ENCODE data around the gene SAMD4B. TPM values are rescaled to one million over a fixed set of nuclear protein-coding genes. Genes with fewer than 3 reads are reported as not detected.

The SAMD4B gene
- total RNA-seq, 1 donor from 2014 or later, result 60.7 TPM

DNA sequence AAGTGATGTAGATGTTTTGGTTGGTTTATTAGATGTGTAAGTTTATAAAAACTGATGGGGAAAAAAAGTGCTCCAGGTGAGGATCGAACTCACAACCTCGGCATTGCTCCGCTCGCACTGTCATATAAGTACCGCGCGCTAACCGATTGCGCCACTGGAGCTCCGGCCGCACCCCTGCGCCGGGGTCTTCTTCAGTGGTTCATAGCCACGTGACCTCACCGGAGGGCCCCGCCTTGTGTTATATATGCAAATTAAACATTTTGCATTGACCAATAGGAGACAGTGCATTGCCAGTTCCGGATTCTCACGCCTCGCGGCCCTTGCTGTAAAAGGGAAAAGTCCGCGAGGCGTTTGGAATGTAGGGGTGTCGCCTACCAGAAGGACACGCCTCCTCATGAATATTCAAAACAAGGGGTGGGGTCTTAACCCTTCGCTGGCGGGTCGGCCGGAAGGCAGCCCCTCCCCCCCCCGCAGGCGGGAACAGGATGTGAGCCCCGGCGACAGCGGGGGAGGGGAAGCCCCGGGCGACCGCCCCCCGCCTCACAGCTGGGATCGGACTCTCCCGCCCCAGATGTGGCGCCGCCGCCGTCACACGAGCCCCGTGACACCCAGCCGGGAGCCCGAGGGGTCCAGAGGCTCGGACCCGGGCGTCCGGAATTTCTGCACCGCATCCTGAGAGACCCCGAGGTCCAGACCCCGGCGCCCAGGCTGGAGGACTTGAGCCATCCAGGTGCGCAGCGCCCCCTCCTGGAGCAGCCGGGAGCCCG, 70.1 kb downstream of the SAMD4B start, which contains the start of gene PLEKHG2:
TSS of gene PLEKHG2 (plus strand) at position 570 of the 767 bp plus-strand sequence. CDS start 1,418 bp downstream, outside the sequence.
- H3K4me3 Mint-ChIP-seq, result peak within 1 kb of the TSS; percentile 89
- H3K36me3 Mint-ChIP-seq (ENCODE audit: low read depth), result peaks cover 47% of the 10 kb centered on the region
- TF ChIP-seq CTCF (IDR thresholded peaks at IDR 0.05), result no peak
- H3K4me1 Mint-ChIP-seq, result peaks cover 59% of the 10 kb centered on the region
- peak within 1 kb of the TSS; percentile 98 for H3K27ac Mint-ChIP-seq
- ChIA-PET POLR2A (interaction anchor here (0.6 to 15.0 kb wide), 17 partner anchors 8 to 764 kb away, joined by 3 to 285 read pairs (median 6); partner anchors contain the start of genes DYRK1B, EID2B, GMFG and LRFN1), CTCF (interaction anchor here (0.6 to 2.3 kb wide), 12 partner anchors 9 to 90 kb away, joined by 3 to 168 read pairs (median 4); partner anchors contain the start of genes GMFG, MED29, PAF1 and RPS16)
- DNase-seq (peak; percentile 97), ATAC-seq (ENCODE audit: low read depth) (peak; percentile 59)
- H3K9me3 Mint-ChIP-seq, result no peaks in the 10 kb centered on the region
- intact Hi-C loops (cut with micrococcal nuclease), result loop anchor here (1.0 kb wide), 10 partner anchors 15 to 290 kb away; partner anchors contain the start of genes EID2B, MED29, PAF1 and SAMD4B
- peaks cover 4% of the 10 kb centered on the region for H3K27me3 Mint-ChIP-seq

DNA sequence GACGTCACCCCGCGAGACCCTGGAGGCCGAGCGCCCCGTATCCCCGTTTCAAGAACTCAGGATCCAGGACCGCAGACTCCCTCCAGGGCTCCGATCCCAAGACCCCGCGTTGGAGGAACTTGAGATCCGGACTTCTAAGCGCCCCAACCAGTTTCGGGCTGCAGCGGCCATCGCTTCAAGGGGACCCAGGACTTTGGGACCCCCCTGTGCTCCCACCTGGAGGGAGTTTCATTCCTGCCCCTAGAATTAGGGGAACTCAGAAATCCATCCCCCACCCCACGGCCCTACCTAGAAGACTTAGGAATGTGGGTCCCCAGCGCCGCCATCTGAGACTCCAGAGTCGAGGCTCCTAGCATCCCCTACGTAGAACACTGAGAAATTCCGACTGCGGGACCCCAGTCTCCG, 70.6 kb downstream of the SAMD4B start:
- ChIA-PET CTCF (interaction anchor here (1.2 to 2.3 kb wide), 7 partner anchors 10 to 71 kb away, joined by 4 to 168 read pairs (median 12); partner anchors contain the start of genes MED29, PAF1, RPS16 and SAMD4B), POLR2A (interaction anchor here (0.6 to 15.0 kb wide), 13 partner anchors 8 to 291 kb away, joined by 3 to 285 read pairs (median 6); partner anchors contain the start of genes EID2B, GMFG, LRFN1 and MED29)
- DNase-seq (no peak), ATAC-seq (ENCODE audit: low read depth) (no peak)
- H3K4me3 Mint-ChIP-seq, result peak overlapping the region; percentile 89
- H3K27me3 Mint-ChIP-seq, result peaks cover 4% of the 10 kb centered on the region
- TF ChIP-seq CTCF (IDR thresholded peaks at IDR 0.05), result no peak
- no peaks in the 10 kb centered on the region for H3K9me3 Mint-ChIP-seq
- intact Hi-C loops (cut with micrococcal nuclease), result loop anchor here (1.0 kb wide), 10 partner anchors 16 to 291 kb away; partner anchors contain the start of genes EID2B, MED29, PAF1 and SAMD4B
- H3K4me1 Mint-ChIP-seq, result peaks cover 60% of the 10 kb centered on the region
- H3K36me3 Mint-ChIP-seq (ENCODE audit: low read depth), result peaks cover 46% of the 10 kb centered on the region
- peak overlapping the region; percentile 98 for H3K27ac Mint-ChIP-seq

DNA sequence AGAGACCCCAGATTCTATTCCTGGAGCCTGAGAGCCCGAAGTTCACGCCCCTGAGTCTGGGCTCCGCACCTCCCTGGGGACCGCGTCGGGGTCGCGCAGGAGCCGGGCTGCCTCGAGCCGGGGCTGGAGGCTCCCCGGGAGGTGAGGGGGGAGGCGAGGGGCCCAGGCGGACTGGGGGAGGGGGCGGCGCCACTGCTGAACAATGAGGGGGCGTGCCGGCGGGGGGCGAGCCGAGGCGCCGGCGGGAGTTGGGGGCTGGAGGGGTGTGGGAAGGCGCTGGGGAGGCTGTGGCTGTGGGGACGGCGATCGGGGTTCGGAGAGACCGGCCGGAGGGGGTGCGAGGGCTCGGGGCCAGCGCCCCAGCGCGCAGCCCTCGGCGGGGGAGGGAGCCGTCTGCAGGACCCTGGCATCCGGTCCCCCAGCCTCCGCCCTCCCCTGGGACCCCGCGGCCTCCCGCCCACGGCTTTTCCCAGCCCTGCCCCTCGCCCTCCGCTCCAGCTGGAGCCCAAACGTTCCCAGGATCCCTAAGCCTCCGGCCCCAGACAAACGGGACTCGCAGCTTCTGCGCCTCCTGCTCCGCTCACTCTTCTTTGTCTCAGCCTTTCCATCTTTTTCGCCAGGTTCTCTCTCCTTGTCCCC, 71.2 kb downstream of the SAMD4B start:
- intact Hi-C loops (cut with micrococcal nuclease), result no loop called here
- peak; percentile 48 for DNase-seq

GRCh38 chr19:39413911-39414608, 71.8 kb downstream of the SAMD4B start:
- Mint-ChIP-seq H3K36me3 (ENCODE audit: low read depth) (peaks cover 46% of the 10 kb centered on the region), H3K27ac (peak overlapping the region; percentile 84), H3K27me3 (peaks cover 4% of the 10 kb centered on the region), H3K4me3 (peak overlapping the region; percentile 89), H3K9me3 (no peaks in the 10 kb centered on the region), H3K4me1 (peaks cover 52% of the 10 kb centered on the region)
- POLR2A ChIA-PET, result interaction anchor here (1.0 to 15.0 kb wide), 6 partner anchors 8 to 31 kb away, joined by 3 to 285 read pairs (median 4); partner anchors contain the start of genes MED29, PAF1, RPS16 and SUPT5H
- no peak for TF ChIP-seq CTCF (IDR thresholded peaks at IDR 0.05)
- CTCF ChIA-PET, result interaction anchor here (0.9 to 1.6 kb wide), 2 partner anchors 21 to 23 kb away, joined by 3 to 5 read pairs; partner anchors contain the start of genes MED29 and PAF1
- no peak for DNase-seq
- no peak for ATAC-seq (ENCODE audit: low read depth)
- intact Hi-C loops (cut with micrococcal nuclease), result no loop called here

More for the DNA sequence above, 71.2 kb downstream of the SAMD4B start:
- Mint-ChIP-seq H3K27me3 (peaks cover 4% of the 10 kb centered on the region), H3K9me3 (no peaks in the 10 kb centered on the region), H3K36me3 (ENCODE audit: low read depth) (peaks cover 46% of the 10 kb centered on the region), H3K4me1 (peaks cover 57% of the 10 kb centered on the region), H3K4me3 (peak overlapping the region; percentile 89), H3K27ac (peak overlapping the region; percentile 98)
- POLR2A ChIA-PET, result interaction anchor here (1.0 to 15.0 kb wide), 6 partner anchors 9 to 32 kb away, joined by 3 to 285 read pairs (median 4); partner anchors contain the start of genes MED29, PAF1, RPS16 and SUPT5H
- no peak for ATAC-seq (ENCODE audit: low read depth)
- TF ChIP-seq CTCF (IDR thresholded peaks at IDR 0.05), result no peak
- CTCF ChIA-PET, result interaction anchor here (1.6 to 2.3 kb wide), 2 partner anchors 22 to 23 kb away, joined by 5 read pairs; partner anchors contain the start of genes MED29, PAF1 and RPS16

Measured in activated B cell treated with CpG ODN at 0.5 μM for 24 hours (primary cell).